Effector memory CD4-positive, alpha-beta T cell (primary cell): Measurements from ENCODE around the gene CIROP.

Experiments
- DNase-seq, 3 donors: peaks; one replicate each; pipeline ENCODE4 v3.0.0-alpha.2; 2020
- H3K27ac ChIP-seq: 2 replicates; pipeline ENCODE4 v1.7.0; 2013; ENCODE audit warnings: mild to moderate bottlenecking, low read length, moderate library complexity; ENCODE audit not compliant: insufficient read depth, poor library complexity, severe bottlenecking
- H3K27me3 ChIP-seq: replicated peaks from 2 replicates; pipeline ENCODE4 v1.7.0; 2013; ENCODE audit warnings: mild to moderate bottlenecking, low read length; ENCODE audit not compliant: insufficient read depth, control insufficient read depth, poor library complexity, severe bottlenecking
- H3K36me3 ChIP-seq: 2 replicates; pipeline ENCODE4 v1.7.0; 2013; ENCODE audit warnings: mild to moderate bottlenecking, low read length, moderate library complexity; ENCODE audit not compliant: control insufficient read depth, insufficient read depth
- H3K4me1 ChIP-seq: 2 replicates; pipeline ENCODE4 v1.7.0; 2013; ENCODE audit warnings: low read length, mild to moderate bottlenecking; ENCODE audit not compliant: control insufficient read depth, insufficient read depth, poor library complexity, severe bottlenecking
- H3K4me3 ChIP-seq: 2 replicates; pipeline ENCODE4 v1.7.0; 2013; ENCODE audit warnings: low read length, low read depth, mild to moderate bottlenecking; ENCODE audit not compliant: insufficient read depth, poor library complexity, severe bottlenecking
- H3K9me3 ChIP-seq: 2 replicates; pipeline ENCODE4 v1.7.0; 2013; ENCODE audit warnings: mild to moderate bottlenecking, low read length, moderate library complexity; ENCODE audit not compliant: control insufficient read depth

Gene CIROP

DNA sequence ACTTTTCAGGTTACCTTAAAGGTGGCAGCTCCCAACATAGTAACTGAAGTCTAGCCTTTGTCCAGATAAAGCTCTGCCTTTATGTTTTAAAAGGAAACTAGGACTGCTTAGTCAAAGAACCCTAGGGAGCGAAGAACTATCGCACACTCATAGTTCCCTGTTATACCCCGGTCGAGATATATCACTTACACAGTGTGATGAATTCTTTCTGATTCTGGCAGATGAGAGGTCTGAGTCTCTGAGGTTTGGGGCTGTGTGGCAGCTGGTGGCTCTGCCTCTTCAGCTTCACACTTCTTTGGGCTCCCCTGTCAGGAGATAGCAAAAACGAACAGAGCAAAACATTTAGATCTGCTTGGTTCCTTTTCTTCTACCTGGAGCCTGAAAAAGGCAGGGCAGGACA is 26.8 kb downstream of the CIROP start:
- no peaks in the 10 kb centered on the region for H3K4me1 ChIP-seq
- no peak for DNase-seq
- H3K9me3 ChIP-seq: no peaks in the 10 kb centered on the region
- H3K4me3 ChIP-seq: no peak overlapping the region
- no peaks in the 10 kb centered on the region for H3K27me3 ChIP-seq
- peaks cover 85% of the 10 kb centered on the region for H3K36me3 ChIP-seq
- H3K27ac ChIP-seq: no peak overlapping the region

GRCh38 chr14:23076785-23077408 is 27.9 kb downstream of the CIROP start:
- DNase-seq: no peak
- Histone ChIP-seq H3K27me3 (no peaks in the 10 kb centered on the region), H3K9me3 (no peaks in the 10 kb centered on the region), H3K36me3 (peaks cover 79% of the 10 kb centered on the region), H3K27ac (no peak overlapping the region), H3K4me1 (peaks cover under 1% of the 10 kb centered on the region), H3K4me3 (no peak overlapping the region)

DNA sequence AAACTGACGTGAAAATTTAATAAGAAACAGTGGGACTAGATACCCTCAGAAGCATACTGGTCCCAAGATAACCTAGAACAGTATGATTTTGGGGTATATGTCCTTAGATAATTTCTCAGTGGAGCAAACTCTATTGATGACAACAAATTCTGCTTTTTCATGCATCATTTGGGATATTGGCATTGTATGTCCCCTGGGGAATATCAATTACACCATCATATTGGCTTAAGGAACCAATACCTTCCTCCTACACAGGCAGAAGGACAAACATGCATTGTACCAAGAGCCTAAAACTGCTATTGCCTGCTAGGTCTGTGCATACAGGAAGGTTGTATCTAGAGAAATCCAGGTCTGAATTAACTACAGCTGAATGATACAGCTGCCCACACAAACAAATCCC is 29.9 kb downstream of the CIROP start:
- peaks cover 60% of the 10 kb centered on the region for H3K36me3 ChIP-seq
- H3K4me3 ChIP-seq: no peak overlapping the region
- DNase-seq: no peak

GRCh38 chr14:23071921-23072539 is 32.8 kb downstream of the CIROP start:
- no peak overlapping the region for H3K4me3 ChIP-seq
- H3K36me3 ChIP-seq: peaks cover 54% of the 10 kb centered on the region
- H3K9me3 ChIP-seq: no peaks in the 10 kb centered on the region
- peak overlapping the region; percentile 70 for H3K27ac ChIP-seq
- H3K4me1 ChIP-seq: peaks cover 18% of the 10 kb centered on the region
- DNase-seq: no peak
- no peaks in the 10 kb centered on the region for H3K27me3 ChIP-seq

More for the DNA sequence above, 29.9 kb downstream of the CIROP start:
- Histone ChIP-seq H3K4me1 (peaks cover 14% of the 10 kb centered on the region), H3K9me3 (no peaks in the 10 kb centered on the region), H3K27me3 (no peaks in the 10 kb centered on the region), H3K27ac (no peak overlapping the region)

- H3K4me3 ChIP-seq: peak overlapping the region; percentile 62
- no peaks in the 10 kb centered on the region for H3K27me3 ChIP-seq
- H3K4me1 ChIP-seq: peaks cover 18% of the 10 kb centered on the region
- H3K9me3 ChIP-seq: no peaks in the 10 kb centered on the region
- peak; percentile 55 to 67 (median 65) for DNase-seq
- peak overlapping the region; percentile 70 for H3K27ac ChIP-seq
- peaks cover 54% of the 10 kb centered on the region for H3K36me3 ChIP-seq
Observed at GRCh38 chr14:23071244-23071920, 33.4 kb downstream of the CIROP start.

- H3K4me3 ChIP-seq: peak overlapping the region; percentile 62
- H3K4me1 ChIP-seq: peaks cover 18% of the 10 kb centered on the region
- H3K36me3 ChIP-seq: peaks cover 52% of the 10 kb centered on the region
- H3K9me3 ChIP-seq: no peaks in the 10 kb centered on the region
- no peak for DNase-seq
- no peaks in the 10 kb centered on the region for H3K27me3 ChIP-seq
- H3K27ac ChIP-seq: peak overlapping the region; percentile 70
Observed at GRCh38 chr14:23070262-23071129, 34.3 kb downstream of the CIROP start.

GRCh38 chr14:23069413-23069806 is 35.4 kb downstream of the CIROP start:
- Histone ChIP-seq H3K27ac (peak overlapping the region; percentile 8), H3K4me3 (no peak overlapping the region), H3K4me1 (peaks cover 18% of the 10 kb centered on the region), H3K9me3 (no peaks in the 10 kb centered on the region), H3K36me3 (peaks cover 51% of the 10 kb centered on the region), H3K27me3 (no peaks in the 10 kb centered on the region)
- no peak for DNase-seq

- H3K4me3 ChIP-seq: no peak overlapping the region
- peaks cover 56% of the 10 kb centered on the region for H3K36me3 ChIP-seq
- H3K4me1 ChIP-seq: peaks cover 18% of the 10 kb centered on the region
- H3K27me3 ChIP-seq: no peaks in the 10 kb centered on the region
- H3K9me3 ChIP-seq: no peaks in the 10 kb centered on the region
- peak overlapping the region; percentile 8 for H3K27ac ChIP-seq
- peak; percentile 42 to 57 (median 51) for DNase-seq
Observed at GRCh38 chr14:23068789-23069412, 35.9 kb downstream of the CIROP start.

- no peak for DNase-seq
- H3K27ac ChIP-seq: no peak overlapping the region
- peaks cover 64% of the 10 kb centered on the region for H3K36me3 ChIP-seq
- no peaks in the 10 kb centered on the region for H3K9me3 ChIP-seq
- H3K27me3 ChIP-seq: no peaks in the 10 kb centered on the region
- no peak overlapping the region for H3K4me3 ChIP-seq
- H3K4me1 ChIP-seq: peaks cover 18% of the 10 kb centered on the region
Observed at GRCh38 chr14:23067847-23068788, 36.7 kb downstream of the CIROP start.
